Measurements from ENCODE around the gene CCL16. TPM values are rescaled to one million over a fixed set of nuclear protein-coding genes. Genes with fewer than 3 reads are reported as not detected.
"Not testable (repeated sequence)": the region's sequence is repeated elsewhere in the genome, so short reads cannot be mapped to it uniquely, and the experiment has no call there.

Gene CCL16
- total RNA-seq, 1 donor from 2014 or later = not detected

- H3K4me2 ChIP-seq (ENCODE audit: low read length) = no peak overlapping the region
- H3K9me3 ChIP-seq (ENCODE audit: insufficient read depth, low read depth, low read length) = no peaks in the 10 kb centered on the region
- H3K4me3 ChIP-seq (ENCODE audit: insufficient read depth, low read depth, low read length) = no peak overlapping the region
- H3K36me3 Mint-ChIP-seq (ENCODE audit: low read depth, unreplicated experiment) = no peaks in the 10 kb centered on the region
- H3K9ac ChIP-seq (ENCODE audit: low read length) = no peak overlapping the region
- no peaks in the 10 kb centered on the region for H3K4me1 ChIP-seq (ENCODE audit: insufficient read depth, low read length)
- H3K36me3 ChIP-seq (ENCODE audit: insufficient read depth, low read length) = no peaks in the 10 kb centered on the region
- no peaks in the 10 kb centered on the region for H4K20me1 ChIP-seq (ENCODE audit: insufficient read depth, low read length)
- peaks cover 14% of the 10 kb centered on the region for H3K4me1 Mint-ChIP-seq (ENCODE audit: low read depth, unreplicated experiment)
- peaks cover 2% of the 10 kb centered on the region for H3K27me3 ChIP-seq (ENCODE audit: insufficient read depth, low read length)
- no peak overlapping the region for H3K27ac ChIP-seq (ENCODE audit: low read depth, low read length)
- TF ChIP-seq CTCF (IDR thresholded peaks at IDR 0.05; ENCODE audit: insufficient read depth, low read depth, low read length) = no peak
- no peak for TF ChIP-seq EZH2 (IDR thresholded peaks at IDR 0.05; ENCODE audit: insufficient read depth, low read length)
- no peaks in the 10 kb centered on the region for H3K9me3 Mint-ChIP-seq (ENCODE audit: unreplicated experiment)
- H3K27ac Mint-ChIP-seq (ENCODE audit: unreplicated experiment) = no peak overlapping the region
- FAIRE-seq (no peak), DNase-seq (ENCODE audit: low read depth) (no peak)
- H3K4me3 Mint-ChIP-seq (ENCODE audit: unreplicated experiment) = no peak overlapping the region
- no peak overlapping the region for H2AFZ ChIP-seq (ENCODE audit: low read depth, low read length)
- H3K79me2 ChIP-seq (ENCODE audit: insufficient read depth, low read length) = no peaks in the 10 kb centered on the region
- no peaks in the 10 kb centered on the region for H3K27me3 Mint-ChIP-seq (ENCODE audit: low read depth, unreplicated experiment)
Observed at GRCh38 chr17:35942588-35943186, 38.6 kb downstream of the CCL16 start.

GRCh38 chr17:35938492-35938891 is 42.8 kb downstream of the CCL16 start:
- not testable (repeated sequence) for H3K4me3 ChIP-seq (ENCODE audit: insufficient read depth, low read depth, low read length); H3K9ac ChIP-seq (ENCODE audit: low read length); H2AFZ ChIP-seq (ENCODE audit: low read depth, low read length); H3K27me3 ChIP-seq (ENCODE audit: insufficient read depth, low read length); H3K36me3 Mint-ChIP-seq (ENCODE audit: low read depth, unreplicated experiment); H3K9me3 Mint-ChIP-seq (ENCODE audit: unreplicated experiment); H3K79me2 ChIP-seq (ENCODE audit: insufficient read depth, low read length); H3K4me2 ChIP-seq (ENCODE audit: low read length); H3K27me3 Mint-ChIP-seq (ENCODE audit: low read depth, unreplicated experiment); H3K27ac Mint-ChIP-seq (ENCODE audit: unreplicated experiment); DNase-seq (ENCODE audit: low read depth); H3K4me1 ChIP-seq (ENCODE audit: insufficient read depth, low read length); FAIRE-seq; H3K27ac ChIP-seq (ENCODE audit: low read depth, low read length); H4K20me1 ChIP-seq (ENCODE audit: insufficient read depth, low read length); H3K9me3 ChIP-seq (ENCODE audit: insufficient read depth, low read depth, low read length); H3K36me3 ChIP-seq (ENCODE audit: insufficient read depth, low read length); H3K4me1 Mint-ChIP-seq (ENCODE audit: low read depth, unreplicated experiment); H3K4me3 Mint-ChIP-seq (ENCODE audit: unreplicated experiment)

GRCh38 chr17:35936063-35936462 is 45.2 kb downstream of the CCL16 start:
- Histone ChIP-seq H2AFZ (ENCODE audit: low read depth, low read length) (no peak overlapping the region), H3K9me3 (ENCODE audit: insufficient read depth, low read depth, low read length) (no peaks in the 10 kb centered on the region), H3K79me2 (ENCODE audit: insufficient read depth, low read length) (no peaks in the 10 kb centered on the region), H3K27me3 (ENCODE audit: insufficient read depth, low read length) (no peaks in the 10 kb centered on the region), H3K4me3 (ENCODE audit: insufficient read depth, low read depth, low read length) (no peak overlapping the region), H3K9ac (ENCODE audit: low read length) (no peak overlapping the region), H3K27ac (ENCODE audit: low read depth, low read length) (no peak overlapping the region), H4K20me1 (ENCODE audit: insufficient read depth, low read length) (no peaks in the 10 kb centered on the region), H3K4me2 (ENCODE audit: low read length) (no peak overlapping the region), H3K4me1 (ENCODE audit: insufficient read depth, low read length) (no peaks in the 10 kb centered on the region), H3K36me3 (ENCODE audit: insufficient read depth, low read length) (no peaks in the 10 kb centered on the region)
- no peak overlapping the region for H3K4me3 Mint-ChIP-seq (ENCODE audit: unreplicated experiment)
- FAIRE-seq (no peak), DNase-seq (ENCODE audit: low read depth) (no peak)
- H3K27ac Mint-ChIP-seq (ENCODE audit: unreplicated experiment) = no peak overlapping the region
- H3K9me3 Mint-ChIP-seq (ENCODE audit: unreplicated experiment) = no peaks in the 10 kb centered on the region
- no peaks in the 10 kb centered on the region for H3K4me1 Mint-ChIP-seq (ENCODE audit: low read depth, unreplicated experiment)
- no peak for TF ChIP-seq EZH2 (IDR thresholded peaks at IDR 0.05; ENCODE audit: insufficient read depth, low read length)
- TF ChIP-seq CTCF (IDR thresholded peaks at IDR 0.05; ENCODE audit: insufficient read depth, low read depth, low read length) = no peak
- no peaks in the 10 kb centered on the region for H3K36me3 Mint-ChIP-seq (ENCODE audit: low read depth, unreplicated experiment)
- peaks cover 6% of the 10 kb centered on the region for H3K27me3 Mint-ChIP-seq (ENCODE audit: low read depth, unreplicated experiment)

Measured in astrocyte (in vitro differentiated cells and primary cell).